A673 (cell line): ENCODE data around the gene IFT74.

Source experiments
- CTCF ChIP-seq: fragments of 300-800, 200-600 bp; sonication (generic); conservative IDR thresholded peaks from 2 replicates; pipeline ENCODE4 v1.5.1; 2017; ENCODE audit warnings: low read depth, mild to moderate bottlenecking, antibody characterized with exemption, low read length, moderate library complexity, mixed read lengths
- EZH2 ChIP-seq: fragments of 200-600 bp; sonication (generic); IDR thresholded peaks from 2 replicates; pipeline ENCODE4 v1.6.1; 2017; ENCODE audit warnings: borderline replicate concordance, low read depth, mild to moderate bottlenecking, mixed read lengths, antibody characterized with exemption, low read length; ENCODE audit not compliant: poor library complexity, severe bottlenecking

- TF ChIP-seq CTCF (no peak), EZH2 (no peak)
These were observed 30.6 kb upstream of the IFT74 start for GRCh38 chr9:26925609-26926008.
